CD4-positive, alpha-beta T cell (primary cell): ENCODE data around the gene ABTB1. TPM values are rescaled to one million over a fixed set of nuclear protein-coding genes. Genes with fewer than 3 reads are reported as not detected.

Experiments
- ATAC-seq: fragments of 200-7000 bp; cut with Tn5 transposase; one replicate; pipeline ENCODE4 v1.10.0; 2022; ENCODE audit warnings: mild to moderate bottlenecking; ENCODE audit not compliant: poor library complexity
- CTCF ChIA-PET: fragments of 350-600 bp; sonication (Branson Sonifier 250); formaldehyde crosslinking; loops from one replicate; lab custom pipeline; 2021; ENCODE audit warnings: antibody characterized with exemption, inconsistent platforms; lab: Charles Lee
- POLR2A ChIA-PET: fragments of 350-600 bp; sonication (Branson Sonifier 250); formaldehyde crosslinking; loops from one replicate; lab custom pipeline; 2021; ENCODE audit warnings: antibody characterized with exemption, inconsistent platforms; lab: Charles Lee
- DNase-seq, 14 experiments: peaks; one replicate each; pipeline ENCODE4 v3.0.0-alpha.2; 2013 to 2020; ENCODE audit warnings: mixed read lengths in 2 of 14
- H3K27ac ChIP-seq, 2 donors: one replicate each; pipeline versions ENCODE4 v1.5.1 to v1.7.0; 2013; ENCODE audit warnings: low read length in 2 of 2, low read depth in 1 of 2, mild to moderate bottlenecking in 1 of 2
- H3K27me3 ChIP-seq, 2 experiments: 1 replicate in 1 of 2; 2 replicates in 1 of 2; pipeline versions ENCODE4 v1.6.1 to v1.7.0; 2013; ENCODE audit warnings: low read length in 2 of 2, control low read depth in 1 of 2, mild to moderate bottlenecking in 1 of 2, moderate library complexity in 1 of 2; ENCODE audit not compliant: insufficient read depth in 2 of 2, control insufficient read depth in 1 of 2
- H3K36me3 ChIP-seq: one replicate; pipeline ENCODE4 v1.6.1; 2013; ENCODE audit warnings: low read length, control low read depth; ENCODE audit not compliant: insufficient read depth
- H3K4me1 ChIP-seq: one replicate; pipeline ENCODE4 v1.6.1; 2013; ENCODE audit warnings: low read length, control low read depth; ENCODE audit not compliant: insufficient read depth
- H3K4me3 ChIP-seq: one replicate; pipeline ENCODE4 v1.5.1; 2013; ENCODE audit warnings: mild to moderate bottlenecking, low read length, moderate library complexity
- H3K9me3 ChIP-seq, 2 experiments: 1 replicate in 1 of 2; 2 replicates in 1 of 2; pipeline versions ENCODE4 v1.6.1 to v1.7.0; 2013; ENCODE audit warnings: low read length in 2 of 2, mild to moderate bottlenecking in 2 of 2, control low read depth in 1 of 2, moderate library complexity in 1 of 2; ENCODE audit not compliant: control insufficient read depth in 1 of 2, insufficient read depth in 1 of 2
- H3K27ac Mint-ChIP-seq: one replicate; pipeline ENCODE4 v1.8.0; 2020; ENCODE audit warnings: mixed read lengths
- H3K27me3 Mint-ChIP-seq: one replicate; pipeline ENCODE4 v1.8.0; 2021; ENCODE audit warnings: mixed read lengths
- H3K36me3 Mint-ChIP-seq: one replicate; pipeline ENCODE4 v1.8.0; 2021; ENCODE audit warnings: low read depth, mixed read lengths
- H3K4me1 Mint-ChIP-seq: one replicate; pipeline ENCODE4 v1.8.0; 2021; ENCODE audit warnings: low read depth, mixed read lengths
- H3K4me3 Mint-ChIP-seq: one replicate; pipeline ENCODE4 v1.8.0; 2020; ENCODE audit warnings: mild to moderate bottlenecking, mixed read lengths
- H3K9me3 Mint-ChIP-seq: one replicate; pipeline ENCODE4 v1.8.0; 2020; ENCODE audit warnings: mixed read lengths
- intact Hi-C, 2 experiments: fragments of 100-400 bp; cut with DNase I in 1 of 2; cut with micrococcal nuclease in 1 of 2; formaldehyde crosslinking; loops; one replicate each; pipeline versions ENCODE4 v1.15.1 to v1.9.0; 2023 to 2025; cut with DNase I, micrococcal nuclease
- total RNA-seq, 174 experiments: library from RNA in 2 of 174; stranded (reverse) in 2 of 174; gene quantifications; one replicate each; pipeline ENCODE4 v1.2.3 and lab custom pipeline; 2021 to 2026
- TF ChIP-seq, protein P1 (sequence below): fragments of 200-600 bp; IDR thresholded peaks from one replicate; pipeline ENCODE4 v1.8.0; 2022; ENCODE audit warnings: antibody characterized with exemption, mild to moderate bottlenecking

Gene ABTB1
- total RNA-seq, 2 experiments from 2014 or later = 116 to 118 TPM

DNA sequence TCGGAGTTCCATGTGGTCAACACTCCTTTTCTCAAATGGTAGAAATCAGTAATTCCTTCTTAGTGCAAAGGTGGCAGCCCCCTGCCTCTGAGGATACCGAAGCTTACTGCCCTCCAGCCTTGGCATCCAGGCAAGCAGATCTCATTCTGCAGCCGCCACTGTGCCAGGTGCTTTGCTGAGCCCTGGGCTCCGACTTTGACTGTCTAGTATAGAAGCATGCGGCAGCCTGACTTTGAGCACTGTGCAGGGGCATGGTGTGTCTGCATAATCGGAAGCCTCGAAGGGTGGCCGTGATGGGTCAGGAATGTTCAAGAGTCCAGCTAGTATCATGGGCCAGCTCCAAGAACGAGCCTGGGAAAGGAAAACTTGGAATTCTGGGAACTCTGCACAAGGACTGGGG, 39.7 kb downstream of the ABTB1 start:
- TF ChIP-seq, protein P1, sequence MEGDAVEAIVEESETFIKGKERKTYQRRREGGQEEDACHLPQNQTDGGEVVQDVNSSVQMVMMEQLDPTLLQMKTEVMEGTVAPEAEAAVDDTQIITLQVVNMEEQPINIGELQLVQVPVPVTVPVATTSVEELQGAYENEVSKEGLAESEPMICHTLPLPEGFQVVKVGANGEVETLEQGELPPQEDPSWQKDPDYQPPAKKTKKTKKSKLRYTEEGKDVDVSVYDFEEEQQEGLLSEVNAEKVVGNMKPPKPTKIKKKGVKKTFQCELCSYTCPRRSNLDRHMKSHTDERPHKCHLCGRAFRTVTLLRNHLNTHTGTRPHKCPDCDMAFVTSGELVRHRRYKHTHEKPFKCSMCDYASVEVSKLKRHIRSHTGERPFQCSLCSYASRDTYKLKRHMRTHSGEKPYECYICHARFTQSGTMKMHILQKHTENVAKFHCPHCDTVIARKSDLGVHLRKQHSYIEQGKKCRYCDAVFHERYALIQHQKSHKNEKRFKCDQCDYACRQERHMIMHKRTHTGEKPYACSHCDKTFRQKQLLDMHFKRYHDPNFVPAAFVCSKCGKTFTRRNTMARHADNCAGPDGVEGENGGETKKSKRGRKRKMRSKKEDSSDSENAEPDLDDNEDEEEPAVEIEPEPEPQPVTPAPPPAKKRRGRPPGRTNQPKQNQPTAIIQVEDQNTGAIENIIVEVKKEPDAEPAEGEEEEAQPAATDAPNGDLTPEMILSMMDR = no peak
- DNase-seq (no peak), ATAC-seq (no peak)
- intact Hi-C loops = no loop called here
- H3K4me1 Mint-ChIP-seq = no peaks in the 10 kb centered on the region
- H3K4me1 ChIP-seq = no peaks in the 10 kb centered on the region
- no peak overlapping the region for H3K27ac ChIP-seq
- H3K36me3 Mint-ChIP-seq = no peaks in the 10 kb centered on the region
- ChIA-PET CTCF (no interaction called here), POLR2A (no interaction called here)
- H3K9me3 ChIP-seq = no peaks in the 10 kb centered on the region
- H3K27me3 ChIP-seq = no peaks in the 10 kb centered on the region
- H3K4me3 Mint-ChIP-seq = no peak overlapping the region
- no peak overlapping the region for H3K27ac Mint-ChIP-seq
- no peak overlapping the region for H3K4me3 ChIP-seq
- no peaks in the 10 kb centered on the region for H3K36me3 ChIP-seq
- no peaks in the 10 kb centered on the region for H3K9me3 Mint-ChIP-seq
- H3K27me3 Mint-ChIP-seq = peaks cover 4% of the 10 kb centered on the region

- intact Hi-C loops = no loop called here
- no peak for ATAC-seq
- Mint-ChIP-seq H3K36me3 (no peaks in the 10 kb centered on the region), H3K9me3 (no peaks in the 10 kb centered on the region), H3K4me3 (no peak overlapping the region), H3K27ac (no peak overlapping the region), H3K27me3 (peaks cover 4% of the 10 kb centered on the region), H3K4me1 (no peaks in the 10 kb centered on the region)
- POLR2A ChIA-PET = no interaction called here
- H3K9me3 ChIP-seq = no peaks in the 10 kb centered on the region
- no peaks in the 10 kb centered on the region for H3K36me3 ChIP-seq
- H3K4me1 ChIP-seq = no peaks in the 10 kb centered on the region
- H3K4me3 ChIP-seq = no peak overlapping the region
- CTCF ChIA-PET = interaction anchor here (0.7 kb wide), 1 partner anchor 76 kb away, joined by 3 read pairs; no protein-coding TSS in a partner anchor
- TF ChIP-seq, protein P1 = no peak
- DNase-seq = no peak
- no peak overlapping the region for H3K27ac ChIP-seq
- no peaks in the 10 kb centered on the region for H3K27me3 ChIP-seq
These were observed 40.4 kb downstream of the ABTB1 start for GRCh38 chr3:127712881-127713771.

DNA sequence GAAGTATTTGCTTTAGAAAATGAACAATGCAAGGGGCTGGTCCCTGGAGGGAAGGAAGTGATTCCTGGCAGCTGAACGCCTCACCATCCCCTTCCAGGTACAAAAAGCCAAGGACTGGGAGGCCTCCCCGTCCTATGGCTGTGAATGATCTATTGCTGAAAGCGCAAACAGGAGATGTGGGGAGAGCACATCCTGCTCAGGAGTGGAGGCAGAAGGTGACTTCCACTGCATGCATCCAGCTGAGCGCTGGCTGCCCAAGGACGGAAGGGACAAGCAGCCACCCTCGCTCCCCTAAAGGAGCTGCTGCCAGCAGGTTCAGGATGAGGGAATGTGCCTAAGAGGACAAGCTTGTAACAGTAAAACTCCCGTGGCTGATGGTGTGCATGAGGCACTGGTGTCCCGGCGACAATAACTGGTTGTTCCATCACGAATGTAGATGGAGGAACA, 41.4 kb downstream of the ABTB1 start:
- Mint-ChIP-seq H3K27ac (no peak overlapping the region), H3K36me3 (no peaks in the 10 kb centered on the region), H3K4me1 (no peaks in the 10 kb centered on the region), H3K9me3 (no peaks in the 10 kb centered on the region), H3K27me3 (peaks cover 4% of the 10 kb centered on the region), H3K4me3 (no peak overlapping the region)
- H3K27ac ChIP-seq = no peak overlapping the region
- no peaks in the 10 kb centered on the region for H3K36me3 ChIP-seq
- POLR2A ChIA-PET = interaction anchor here (0.6 kb wide), 1 partner anchor 848 kb away, joined by 3 read pairs; no protein-coding TSS in a partner anchor
- H3K9me3 ChIP-seq = no peaks in the 10 kb centered on the region
- TF ChIP-seq, protein P1 = no peak
- H3K4me1 ChIP-seq = no peaks in the 10 kb centered on the region
- no peaks in the 10 kb centered on the region for H3K27me3 ChIP-seq
- H3K4me3 ChIP-seq = no peak overlapping the region
- DNase-seq (no peak), ATAC-seq (no peak)
- CTCF ChIA-PET = interaction anchor here (0.7 kb wide), 1 partner anchor 75 kb away, joined by 3 read pairs; no protein-coding TSS in a partner anchor
- intact Hi-C loops = no loop called here
